Thyroid gland (tissue), 4 donors: ENCODE measurements around the gene KRTAP1-1.

Experiments
- CTCF ChIP-seq, 6 experiments: fragments of 200-600 bp in 3 of 6; fragments of 450-650 bp in 3 of 6; sonication (generic) in 3 of 6; IDR thresholded peaks; one replicate each; pipeline ENCODE4 v1.5.1; 2016 to 2019; ENCODE audit warnings: antibody characterized with exemption in 6 of 6, mild to moderate bottlenecking in 2 of 6, inconsistent platforms in 1 of 6, moderate library complexity in 1 of 6
- POLR2A ChIP-seq, 2 donors: fragments of 450-650 bp; IDR thresholded peaks; one replicate each; pipeline ENCODE4 v1.6.1; 2017; ENCODE audit warnings: antibody characterized with exemption in 2 of 2, mild to moderate bottlenecking in 2 of 2, moderate library complexity in 1 of 2

GRCh38 chr17:41057547-41057946 is 16.3 kb upstream of the KRTAP1-1 start:
- TF ChIP-seq CTCF (IDR thresholded peaks at IDR 0.05) (no peak), POLR2A (IDR thresholded peaks at IDR 0.05) (no peak)
